Endothelial cell of umbilical vein (primary cell): Measurements from ENCODE around the gene PTPRD. TPM values are rescaled to one million over a fixed set of nuclear protein-coding genes. Genes with fewer than 3 reads are reported as not detected.

Source experiments
- BruUV-seq: library from RNA; stranded (reverse); fragments of 400-500 nt; replicated peaks from 2 replicates; lab custom pipeline; 2021; lab: Mats Ljungman, UMichigan
- CTCF ChIA-PET: fragments of 300-600, 350-600 bp; sonication (Branson Sonifier 250); formaldehyde crosslinking; loops from one replicate; lab custom pipeline; 2021; ENCODE audit warnings: antibody characterized with exemption, inconsistent platforms; lab: Charles Lee
- POLR2A ChIA-PET: fragments of 300-600, 350-600 bp; sonication (Branson Sonifier 250); formaldehyde crosslinking; loops from one replicate; lab custom pipeline; 2021; ENCODE audit warnings: antibody characterized with exemption, inconsistent platforms; lab: Charles Lee
- DNase-seq: peaks from one replicate; pipeline ENCODE4 v3.0.0-alpha.2; 2011; ENCODE audit warnings: low read depth, low spot score
- FAIRE-seq: peaks from 2 replicates; lab custom pipeline; 2011; peaks lifted over from hg19 to GRCh38; lab: Jason Lieb, UNC
- H2AFZ ChIP-seq: 2 replicates; pipeline ENCODE4 v1.6.0; 2012; ENCODE audit warnings: low read depth, low read length, control low read depth, inconsistent platforms
- H3K27ac ChIP-seq: 2 replicates; pipeline ENCODE4 v1.5.1; 2011; ENCODE audit warnings: low read depth, mild to moderate bottlenecking, control low read depth, low read length, moderate library complexity; ENCODE audit not compliant: insufficient read depth
- H3K27me3 ChIP-seq, 2 experiments: 2 replicates each; pipeline versions ENCODE4 v1.6.0 to v1.6.1; 2011; ENCODE audit warnings: low read length in 2 of 2, mixed read lengths in 1 of 2; ENCODE audit not compliant: control insufficient read depth in 2 of 2, insufficient read depth in 2 of 2
- H3K36me3 ChIP-seq, 2 experiments: 2 replicates in 1 of 2; 3 replicates in 1 of 2; pipeline ENCODE4 v1.5.1; 2011; ENCODE audit warnings: low read length in 2 of 2, mild to moderate bottlenecking in 1 of 2, moderate library complexity in 1 of 2; ENCODE audit not compliant: control insufficient read depth in 2 of 2, insufficient read depth in 2 of 2; ENCODE audit errors: extremely low read depth in 1 of 2
- H3K4me1 ChIP-seq: 3 replicates; pipeline ENCODE4 v1.5.1; 2011; ENCODE audit warnings: mild to moderate bottlenecking, low read length; ENCODE audit not compliant: control insufficient read depth, insufficient read depth; ENCODE audit errors: extremely low read depth
- H3K4me2 ChIP-seq: 2 replicates; pipeline ENCODE4 v1.6.1; 2011; ENCODE audit warnings: low read length, control low read depth, mixed read lengths; ENCODE audit not compliant: insufficient read depth
- H3K4me3 ChIP-seq, 3 experiments: fragments of 200-600 bp in 1 of 3; sonication (generic), shearing (Covaris generic) in 1 of 3; replicated peaks in 1 of 3; 2 replicates each; pipeline ENCODE4 v1.5.1; 2011 to 2016; ENCODE audit warnings: control low read depth in 3 of 3, low read length in 3 of 3, mild to moderate bottlenecking in 2 of 3, inconsistent platforms in 1 of 3, low read depth in 1 of 3, moderate library complexity in 1 of 3; ENCODE audit not compliant: insufficient read depth in 1 of 3
- H3K79me2 ChIP-seq: 2 replicates; pipeline ENCODE4 v1.6.0; 2012; ENCODE audit warnings: low read length, inconsistent platforms; ENCODE audit not compliant: control insufficient read depth, insufficient read depth
- H3K9ac ChIP-seq: replicated peaks from 2 replicates; pipeline ENCODE3; 2011; ENCODE audit warnings: low read length, control low read depth; ENCODE audit not compliant: insufficient read depth; ENCODE audit errors: extremely low read depth
- H3K9me1 ChIP-seq: replicated peaks from 3 replicates; pipeline ENCODE4 v1.6.0; 2011; ENCODE audit warnings: mild to moderate bottlenecking, low read length; ENCODE audit not compliant: control insufficient read depth, insufficient read depth; ENCODE audit errors: extremely low read depth
- H3K9me3 ChIP-seq: replicated peaks from 2 replicates; pipeline ENCODE4 v1.5.1; 2012; ENCODE audit warnings: low read length, inconsistent platforms; ENCODE audit not compliant: control insufficient read depth, insufficient read depth
- H4K20me1 ChIP-seq: replicated peaks from 2 replicates; pipeline ENCODE3; 2011; ENCODE audit warnings: mild to moderate bottlenecking, low read length; ENCODE audit not compliant: control insufficient read depth, insufficient read depth; ENCODE audit errors: extremely low read depth
- CTCF ChIP-seq, 2 donors: IDR thresholded peaks; 1 replicate in 1 of 2; 2 replicates in 1 of 2; pipeline ENCODE4 v1.5.1; 2011; ENCODE audit warnings: low read length in 2 of 2, mild to moderate bottlenecking in 2 of 2, moderate library complexity in 2 of 2, control low read depth in 1 of 2, inconsistent platforms in 1 of 2, low read depth in 1 of 2; ENCODE audit not compliant: insufficient read depth in 1 of 2; ENCODE audit errors: extremely low read depth in 1 of 2
- EZH2 ChIP-seq: IDR thresholded peaks from 2 replicates; pipeline ENCODE4 v1.6.1; 2012; ENCODE audit warnings: borderline replicate concordance, low read depth, mild to moderate bottlenecking, moderate library complexity, low read length, inconsistent platforms; ENCODE audit not compliant: severe bottlenecking
- FOS ChIP-seq: IDR thresholded peaks from 2 replicates; pipeline ENCODE4 v1.6.1; 2011; ENCODE audit warnings: mild to moderate bottlenecking, low read length, moderate library complexity, borderline replicate concordance; ENCODE audit not compliant: insufficient read depth
- GATA2 ChIP-seq: IDR thresholded peaks from 2 replicates; pipeline ENCODE4 v1.7.0; 2011; ENCODE audit warnings: low read depth, mild to moderate bottlenecking, moderate library complexity, mixed read lengths, low read length; ENCODE audit not compliant: insufficient read length, insufficient read depth
- JUN ChIP-seq: IDR thresholded peaks from 2 replicates; pipeline ENCODE4 v1.6.1; 2011; ENCODE audit warnings: borderline replicate concordance, low read depth; ENCODE audit not compliant: insufficient read length, insufficient read depth
- MAX ChIP-seq: IDR thresholded peaks from 2 replicates; pipeline ENCODE4 v1.6.1; 2011; ENCODE audit not compliant: insufficient read depth, insufficient read length
- MYC ChIP-seq: IDR thresholded peaks from one replicate; pipeline ENCODE4 v1.6.1; 2011; ENCODE audit warnings: mild to moderate bottlenecking, low read depth, low read length
- POLR2AphosphoS5 ChIP-seq: IDR thresholded peaks from 2 replicates; pipeline ENCODE4 v1.6.1; 2012; ENCODE audit warnings: low read depth, mild to moderate bottlenecking, control low read depth, low read length, moderate library complexity; ENCODE audit not compliant: insufficient read depth
- dilution Hi-C: fragments of 300-500 bp; cut with MboI; formaldehyde crosslinking; loops from one replicate; pipeline ENCODE4 v1.15.0; 2019; ENCODE audit warnings: low sequenced_read_pairs; ENCODE audit not compliant: extremely low pct_ligation_motif_present
- intact Hi-C: fragments of 100-400 bp; cut with micrococcal nuclease; formaldehyde crosslinking; loops from one replicate; pipeline ENCODE4 v1.10.0; 2022
- polyA plus RNA-seq, 4 experiments: library from polyadenylated mRNA; depleted of rRNA in 3 of 4; stranded (reverse) in 3 of 4; unstranded in 1 of 4; fragments of >200 nt; gene quantifications; 2 replicates each; pipeline versions ENCODE4 v1.2.1 to v1.2.3, GENCODE V29; 2011 to 2012; ENCODE audit warnings: missing spikeins in 1 of 4
- total RNA-seq: library from RNA; stranded (reverse); gene quantifications from 2 replicates; pipeline ENCODE4 v1.2.3, GENCODE V29; 2021

The PTPRD gene
- total and polyA plus RNA-seq, 2 donors (not counting 3 experiments of a cell fraction or from before 2014, with no cell fraction given) = 5.5 to 5.7 TPM

DNA sequence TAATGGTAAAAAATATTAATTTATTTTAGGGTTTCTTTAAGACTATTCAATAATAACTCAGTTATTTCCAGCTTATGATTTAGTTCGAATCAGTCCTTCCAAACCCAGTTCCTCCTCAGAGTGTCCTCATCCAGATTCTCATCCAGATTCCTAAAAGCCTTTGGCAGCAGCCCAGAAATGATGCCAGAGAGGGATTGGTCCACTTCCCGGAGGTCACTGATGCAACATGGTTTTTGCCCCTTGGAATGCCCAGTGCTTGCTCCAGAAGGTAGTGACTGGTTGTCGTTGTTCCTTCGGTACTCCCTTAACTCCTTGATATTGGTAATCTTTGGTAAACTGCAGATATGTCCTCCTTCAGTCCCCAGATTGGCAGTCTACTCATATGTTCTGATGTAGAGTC lies 2320.1 kb downstream of the PTPRD start:
- CTCF ChIA-PET = no interaction called here

More for the DNA sequence above, 2320.1 kb downstream of the PTPRD start:
- no peak for FAIRE-seq
- no peaks in the 10 kb centered on the region for H3K4me1 ChIP-seq
- intact Hi-C loops (no loop called here), dilution Hi-C loops (no loop called here)
- H2AFZ ChIP-seq = no peak overlapping the region
- H3K4me2 ChIP-seq = no peak overlapping the region
- H4K20me1 ChIP-seq = no peaks in the 10 kb centered on the region
- TF ChIP-seq CTCF (IDR thresholded peaks at IDR 0.05; ENCODE audit: extremely low read depth in 1 of 2, insufficient read depth in 1 of 2, low read depth in 1 of 2, low read length in 2 of 2) (no peak), GATA2 (no peak), EZH2 (no peak), MAX (no peak), JUN (no peak), FOS (no peak), POLR2AphosphoS5 (no peak), MYC (no peak)
- no peak for DNase-seq
- no TSS peak for BruUV-seq
- POLR2A ChIA-PET = no interaction called here
- H3K4me3 ChIP-seq = no peak overlapping the region
- no peaks in the 10 kb centered on the region for H3K9me3 ChIP-seq
- H3K9me1 ChIP-seq = no peaks in the 10 kb centered on the region
- H3K27me3 ChIP-seq = no peaks in the 10 kb centered on the region
- H3K36me3 ChIP-seq = no peaks in the 10 kb centered on the region
- H3K27ac ChIP-seq = no peak overlapping the region
- no peak overlapping the region for H3K9ac ChIP-seq
- H3K79me2 ChIP-seq = no peaks in the 10 kb centered on the region
